ENCODE results near the gene ZNF223. TPM values are rescaled to one million over a fixed set of nuclear protein-coding genes. Genes with fewer than 3 reads are reported as not detected.

Gene ZNF223
- total RNA-seq, 3 donors from 2014 or later (not counting 1 experiment from before 2014, with no cell fraction given) = 0.94 to 3.3 (median 2.9) TPM

DNA sequence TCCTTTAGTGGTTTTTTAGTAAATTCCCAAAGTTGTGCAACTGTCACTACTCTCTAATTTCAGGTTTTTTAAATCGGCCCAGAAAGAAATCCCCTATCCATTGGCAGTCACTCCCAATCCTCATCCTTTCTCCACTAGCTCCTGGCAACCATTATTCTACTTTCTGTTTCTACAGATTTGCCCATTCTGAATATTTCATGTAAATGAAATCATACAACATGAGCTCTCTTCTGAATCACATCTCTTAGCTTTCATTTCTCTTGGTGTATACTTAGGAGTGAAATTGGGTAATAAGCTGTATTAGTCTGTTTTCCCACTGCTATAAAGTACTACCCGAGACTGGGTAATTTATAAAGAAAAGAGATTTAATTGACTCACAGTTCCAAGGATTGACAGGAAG lies 9.7 kb upstream of the ZNF223 start:
- Mint-ChIP-seq H3K4me1 (no peaks in the 10 kb centered on the region), H3K4me3 (no peak overlapping the region), H3K9me3 (peaks cover 14 to 19% of the 10 kb centered on the region in 2 donors)

DNA sequence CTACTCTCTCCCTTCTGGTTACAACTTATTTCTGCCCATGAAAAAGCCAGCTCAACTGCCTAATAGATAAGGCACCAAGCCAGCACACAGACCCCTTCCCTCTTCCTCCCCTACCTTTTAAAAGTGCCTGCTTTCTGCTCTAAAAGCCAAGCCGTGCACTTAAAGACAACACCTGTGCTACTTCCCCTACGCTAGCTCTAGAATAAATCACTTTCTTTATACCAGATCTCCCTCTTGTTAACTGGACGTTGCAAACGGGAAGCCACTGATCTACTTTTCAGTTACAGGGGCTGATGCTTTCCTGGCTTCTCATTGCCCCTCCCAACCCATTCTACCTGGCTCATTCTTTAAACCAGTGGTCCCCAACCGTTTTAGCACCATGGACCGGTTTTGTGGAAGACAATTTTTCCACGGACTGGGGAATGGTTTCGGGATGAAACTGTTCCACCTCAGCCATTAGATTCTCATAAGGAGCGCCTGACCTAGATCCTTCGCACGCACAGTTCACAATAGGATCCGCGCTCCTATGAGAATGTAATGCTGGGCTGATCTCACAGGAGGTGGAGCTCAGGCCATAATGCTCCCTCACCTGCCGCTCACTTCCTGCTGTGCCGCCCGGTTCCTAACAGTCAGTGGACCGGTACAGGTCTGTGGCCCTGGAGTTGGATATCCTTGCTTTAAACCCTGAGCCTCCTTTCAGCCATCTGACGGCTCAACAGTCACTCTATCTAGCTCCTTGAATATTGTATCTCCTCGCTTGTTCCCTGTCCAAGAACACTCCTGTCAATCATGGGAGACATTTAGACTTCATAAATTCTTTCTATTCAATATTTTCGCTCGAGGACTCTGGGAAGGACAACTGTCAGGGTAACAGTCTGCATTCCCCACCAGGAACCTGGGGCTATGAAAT lies 841 bp upstream of the ZNF223 start:
- peaks cover 17 to 26% of the 10 kb centered on the region in 2 donors for H3K27me3 Mint-ChIP-seq (ENCODE audit: low read depth in 2 of 2)
- intact Hi-C loops (cut with micrococcal nuclease) = no loop called here
- H3K27ac Mint-ChIP-seq = peak overlapping the region; percentile 79 to 87
- H3K9me3 ChIP-seq (ENCODE audit: control insufficient read depth, insufficient read depth, low read length) = no peaks in the 10 kb centered on the region
- peak overlapping the region; percentile 96 for H3K4me3 Mint-ChIP-seq
- no peak overlapping the region for H3K27ac ChIP-seq (ENCODE audit: low read length)
- peaks cover 23 to 29% of the 10 kb centered on the region in 2 donors for H3K4me1 Mint-ChIP-seq
- DNase-seq (peak in 1 of 2 donors; percentile 47), ATAC-seq (peak in 2 of 3 donors; percentile 57 to 74)
- peaks cover 3% of the 10 kb centered on the region for H3K36me3 ChIP-seq (ENCODE audit: control insufficient read depth, insufficient read depth, low read length)
- no peaks in the 10 kb centered on the region for H3K9me3 Mint-ChIP-seq
- peaks cover 10% of the 10 kb centered on the region for H3K4me1 ChIP-seq (ENCODE audit: control insufficient read depth, insufficient read depth, low read length)
- H3K27me3 ChIP-seq (ENCODE audit: control insufficient read depth, insufficient read depth, low read length) = peaks cover 3% of the 10 kb centered on the region
- no peaks in the 10 kb centered on the region for H3K36me3 Mint-ChIP-seq
- 21% methylated on average over 21 of the region's 21 CpGs for WGBS (ENCODE audit: insufficient coverage)
- H3K4me3 ChIP-seq (ENCODE audit: low read length) = peak overlapping the region; percentile 74
- TF ChIP-seq, protein P1, sequence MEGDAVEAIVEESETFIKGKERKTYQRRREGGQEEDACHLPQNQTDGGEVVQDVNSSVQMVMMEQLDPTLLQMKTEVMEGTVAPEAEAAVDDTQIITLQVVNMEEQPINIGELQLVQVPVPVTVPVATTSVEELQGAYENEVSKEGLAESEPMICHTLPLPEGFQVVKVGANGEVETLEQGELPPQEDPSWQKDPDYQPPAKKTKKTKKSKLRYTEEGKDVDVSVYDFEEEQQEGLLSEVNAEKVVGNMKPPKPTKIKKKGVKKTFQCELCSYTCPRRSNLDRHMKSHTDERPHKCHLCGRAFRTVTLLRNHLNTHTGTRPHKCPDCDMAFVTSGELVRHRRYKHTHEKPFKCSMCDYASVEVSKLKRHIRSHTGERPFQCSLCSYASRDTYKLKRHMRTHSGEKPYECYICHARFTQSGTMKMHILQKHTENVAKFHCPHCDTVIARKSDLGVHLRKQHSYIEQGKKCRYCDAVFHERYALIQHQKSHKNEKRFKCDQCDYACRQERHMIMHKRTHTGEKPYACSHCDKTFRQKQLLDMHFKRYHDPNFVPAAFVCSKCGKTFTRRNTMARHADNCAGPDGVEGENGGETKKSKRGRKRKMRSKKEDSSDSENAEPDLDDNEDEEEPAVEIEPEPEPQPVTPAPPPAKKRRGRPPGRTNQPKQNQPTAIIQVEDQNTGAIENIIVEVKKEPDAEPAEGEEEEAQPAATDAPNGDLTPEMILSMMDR (IDR thresholded peaks at IDR 0.05) = no peak

More for the DNA sequence above, 9.7 kb upstream of the ZNF223 start:
- Histone ChIP-seq H3K4me3 (ENCODE audit: low read length) (no peak overlapping the region), H3K4me1 (ENCODE audit: control insufficient read depth, insufficient read depth, low read length) (no peaks in the 10 kb centered on the region), H3K9me3 (ENCODE audit: control insufficient read depth, insufficient read depth, low read length) (peaks cover 3% of the 10 kb centered on the region), H3K27ac (ENCODE audit: low read length) (no peak overlapping the region), H3K27me3 (ENCODE audit: control insufficient read depth, insufficient read depth, low read length) (peaks cover 4% of the 10 kb centered on the region), H3K36me3 (ENCODE audit: control insufficient read depth, insufficient read depth, low read length) (no peaks in the 10 kb centered on the region)
- no peak overlapping the region for H3K27ac Mint-ChIP-seq
- intact Hi-C loops (cut with micrococcal nuclease) = no loop called here
- TF ChIP-seq, protein P1 (IDR thresholded peaks at IDR 0.05) = no peak
- peaks cover 31 to 47% of the 10 kb centered on the region in 2 donors for H3K27me3 Mint-ChIP-seq (ENCODE audit: low read depth in 2 of 2)
- WGBS (ENCODE audit: insufficient coverage) = 100% methylated on average over 2 of the region's 2 CpGs
- DNase-seq (no peak), ATAC-seq (no peak)
- H3K36me3 Mint-ChIP-seq = peaks cover 29% of the 10 kb centered on the region

- no peaks in the 10 kb centered on the region for H3K27me3 ChIP-seq (ENCODE audit: control insufficient read depth, insufficient read depth, low read length)
- H3K4me3 ChIP-seq (ENCODE audit: low read length) = no peak overlapping the region
- H3K4me1 ChIP-seq (ENCODE audit: control insufficient read depth, insufficient read depth, low read length) = peaks cover 9% of the 10 kb centered on the region
- H3K9me3 Mint-ChIP-seq = no peaks in the 10 kb centered on the region
- ATAC-seq (no peak), DNase-seq (no peak)
- H3K9me3 ChIP-seq (ENCODE audit: control insufficient read depth, insufficient read depth, low read length) = no peaks in the 10 kb centered on the region
- H3K36me3 ChIP-seq (ENCODE audit: control insufficient read depth, insufficient read depth, low read length) = peaks cover 6% of the 10 kb centered on the region
- TF ChIP-seq, protein P1 (IDR thresholded peaks at IDR 0.05) = no peak
- no peak overlapping the region for H3K27ac ChIP-seq (ENCODE audit: low read length)
- H3K27ac Mint-ChIP-seq = no peak overlapping the region
- intact Hi-C loops (cut with micrococcal nuclease) = no loop called here
- 95% methylated on average over 5 of the region's 5 CpGs for WGBS (ENCODE audit: insufficient coverage)
- no peaks in the 10 kb centered on the region for H3K36me3 Mint-ChIP-seq
- peaks cover 19 to 22% of the 10 kb centered on the region in 2 donors for H3K4me1 Mint-ChIP-seq
- H3K27me3 Mint-ChIP-seq (ENCODE audit: low read depth in 2 of 2) = no peaks in the 10 kb centered on the region
- no peak overlapping the region for H3K4me3 Mint-ChIP-seq
Observed at GRCh38 chr19:44055870-44056269, 4.0 kb downstream of the ZNF223 start.

Measured in natural killer cell (primary cell).